HEK293 (cell line): ENCODE results near the gene CCDC146.

Experiments used
- BCL11A ChIP-seq: fragments of 450-650 bp; formaldehyde crosslinking; IDR thresholded peaks from 2 replicates; pipeline ENCODE4 v1.5.1; 2016; ENCODE audit warnings: low read depth, missing biosample characterization, missing genetic modification characterization
- ZNF138 ChIP-seq: fragments of 450-650 bp; formaldehyde crosslinking; IDR thresholded peaks from 2 replicates; pipeline ENCODE4 v1.5.1; 2016; ENCODE audit warnings: missing biosample characterization, missing genetic modification characterization, borderline replicate concordance
- ZNF530 ChIP-seq: fragments of 450-650 bp; formaldehyde crosslinking; IDR thresholded peaks from 2 replicates; pipeline ENCODE4 v1.5.1; 2016; ENCODE audit warnings: low read depth, missing biosample characterization, missing genetic modification characterization

DNA sequence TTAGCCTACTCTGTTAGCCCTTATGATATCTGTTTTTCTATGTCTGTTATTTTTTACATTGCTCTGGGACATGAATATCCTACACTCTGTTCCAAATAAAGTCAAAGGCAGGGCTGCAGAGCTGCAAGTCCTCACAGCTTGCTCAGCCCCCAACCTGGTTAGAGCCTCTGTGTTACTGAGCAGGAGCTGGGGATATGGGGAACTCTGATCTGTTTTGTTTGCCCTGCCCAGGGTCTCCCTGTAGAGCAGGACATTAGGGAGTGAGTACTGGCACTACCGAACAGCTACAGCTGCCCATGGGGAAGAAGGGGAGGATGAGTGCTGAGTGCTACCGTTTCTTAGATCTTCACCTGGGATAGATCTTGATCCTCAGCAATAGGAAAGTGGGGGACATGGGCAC, 110.1 kb downstream of the CCDC146 start:
- TF ChIP-seq ZNF138 (no peak), BCL11A (tag by site-specific recombination) (no peak), ZNF530 (no peak)
